ENCODE results near the gene PGC.

DNA sequence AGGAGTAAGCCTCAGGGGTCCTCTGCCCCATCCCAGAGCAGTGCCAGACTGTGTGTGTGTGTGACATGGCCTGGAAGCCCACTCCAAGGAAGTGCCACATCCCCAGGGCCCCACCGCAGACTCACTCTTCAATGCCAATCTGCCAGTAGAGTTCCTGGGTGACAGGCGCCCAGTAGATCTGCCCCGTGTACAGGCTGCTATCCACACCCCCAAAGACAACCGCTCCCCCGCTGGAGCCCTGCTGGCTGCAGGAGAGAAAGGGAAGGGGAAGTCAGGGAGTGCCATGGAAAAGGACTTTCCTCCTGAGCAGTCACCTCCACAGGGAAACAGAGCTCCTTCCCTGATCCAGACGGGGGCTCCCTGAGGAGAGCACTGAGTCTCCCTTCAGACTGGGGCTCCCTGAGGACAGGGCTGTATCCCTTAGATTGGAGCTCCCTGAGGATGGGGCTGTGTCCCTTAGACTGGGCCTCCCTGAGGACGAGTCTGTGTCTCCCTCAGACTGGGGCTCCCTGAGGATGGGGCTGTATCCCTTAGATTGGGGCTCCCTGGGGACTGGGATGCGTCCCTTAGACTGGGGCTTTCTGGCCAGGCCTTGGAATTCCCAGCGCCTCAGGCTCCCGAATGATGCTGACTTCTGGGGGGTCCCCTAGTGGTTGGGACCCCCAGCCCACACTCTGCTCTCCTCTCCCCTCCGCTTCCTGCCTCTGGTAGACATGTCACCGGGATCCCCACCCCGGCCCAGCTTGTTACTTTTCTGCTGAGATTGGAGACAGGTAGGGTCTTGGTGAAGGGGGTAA lies 6.6 kb downstream of the PGC start:
- TF ChIP-seq POLR2AphosphoS5 (IDR thresholded peaks at IDR 0.05; ENCODE audit: borderline replicate concordance, low read depth, low read length) (no peak), EZH2 (IDR thresholded peaks at IDR 0.05) (no peak), FOXP2 (optimal IDR thresholded peaks at IDR 0.05; ENCODE audit: control extremely low read depth, extremely low read length, insufficient read depth) (no peak)
